Left ventricle myocardium inferior (tissue), 1 donor: ENCODE measurements around the gene ING5. TPM values are rescaled to one million over a fixed set of nuclear protein-coding genes. Genes with fewer than 3 reads are reported as not detected.

ENCODE experiments used
- DNase-seq: peaks from one replicate; pipeline ENCODE4 v3.0.0-alpha.2; 2020
- H3K27ac ChIP-seq: fragments of 200-600 bp; replicated peaks from 2 replicates; pipeline ENCODE4 v1.8.0; 2021
- H3K27me3 ChIP-seq: fragments of 200-600 bp; 2 replicates; pipeline ENCODE4 v1.8.0; 2021; ENCODE audit warnings: low read depth
- H3K36me3 ChIP-seq: fragments of 200-600 bp; 2 replicates; pipeline ENCODE4 v1.8.0; 2021
- H3K4me1 ChIP-seq: fragments of 200-600 bp; 2 replicates; pipeline ENCODE4 v1.8.0; 2021
- H3K4me3 ChIP-seq: fragments of 200-600 bp; 2 replicates; pipeline ENCODE4 v1.8.0; 2021; ENCODE audit warnings: mild to moderate bottlenecking, moderate library complexity
- H3K9me3 ChIP-seq: fragments of 200-600 bp; replicated peaks from 2 replicates; pipeline ENCODE4 v1.8.0; 2021
- intact Hi-C: fragments of 100-400 bp; cut with micrococcal nuclease; formaldehyde crosslinking; loops from one replicate; pipeline ENCODE4 v1.11.0; 2022
- total RNA-seq: library from RNA; stranded (reverse); fragmentation: NEBNext Ultra II Directional; extraction: Animal tissue kit (Norgen Biotek cat#: 25700); gene quantifications from one replicate; pipeline ENCODE4 v1.2.1, GENCODE V29; 2021
- TF ChIP-seq, protein P1 (sequence below): fragments of 200-600 bp; IDR thresholded peaks from 2 replicates; pipeline ENCODE4 v1.8.0; 2021; ENCODE audit warnings: antibody characterized with exemption, mild to moderate bottlenecking, borderline replicate concordance
- donor health status: DM: no; HTN: yes; CAD: no; lungs with severe emphysema.

ING5 gene
- total RNA-seq, 1 donor from 2014 or later = 20.0 TPM

DNA sequence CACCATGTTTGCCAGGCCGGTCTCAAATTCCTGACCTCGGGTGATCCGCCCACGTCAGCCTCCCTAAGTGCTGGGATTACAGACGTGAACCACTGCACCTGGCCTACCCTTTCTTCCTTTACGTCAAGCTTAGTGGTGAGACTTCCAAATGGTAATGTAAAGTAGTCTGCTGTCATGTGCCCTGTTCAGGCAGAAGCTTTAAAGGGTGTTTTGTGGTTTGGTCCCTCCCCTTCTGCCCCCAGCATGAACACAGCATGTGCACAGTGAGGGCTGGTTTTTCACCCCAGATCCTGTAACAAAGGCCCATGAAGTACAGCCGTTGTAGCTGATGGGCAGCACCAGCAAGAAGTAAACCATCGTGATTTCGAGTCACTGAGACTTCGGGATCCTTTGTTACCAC lies 12.5 kb upstream of the ING5 start:
- Histone ChIP-seq H3K27me3 (no peaks in the 10 kb centered on the region), H3K4me3 (no peak overlapping the region), H3K9me3 (no peaks in the 10 kb centered on the region), H3K4me1 (peaks cover 42% of the 10 kb centered on the region), H3K27ac (no peak overlapping the region), H3K36me3 (peaks cover 32% of the 10 kb centered on the region)
- DNase-seq = no peak
- intact Hi-C loops = no loop called here
- TF ChIP-seq, protein P1, sequence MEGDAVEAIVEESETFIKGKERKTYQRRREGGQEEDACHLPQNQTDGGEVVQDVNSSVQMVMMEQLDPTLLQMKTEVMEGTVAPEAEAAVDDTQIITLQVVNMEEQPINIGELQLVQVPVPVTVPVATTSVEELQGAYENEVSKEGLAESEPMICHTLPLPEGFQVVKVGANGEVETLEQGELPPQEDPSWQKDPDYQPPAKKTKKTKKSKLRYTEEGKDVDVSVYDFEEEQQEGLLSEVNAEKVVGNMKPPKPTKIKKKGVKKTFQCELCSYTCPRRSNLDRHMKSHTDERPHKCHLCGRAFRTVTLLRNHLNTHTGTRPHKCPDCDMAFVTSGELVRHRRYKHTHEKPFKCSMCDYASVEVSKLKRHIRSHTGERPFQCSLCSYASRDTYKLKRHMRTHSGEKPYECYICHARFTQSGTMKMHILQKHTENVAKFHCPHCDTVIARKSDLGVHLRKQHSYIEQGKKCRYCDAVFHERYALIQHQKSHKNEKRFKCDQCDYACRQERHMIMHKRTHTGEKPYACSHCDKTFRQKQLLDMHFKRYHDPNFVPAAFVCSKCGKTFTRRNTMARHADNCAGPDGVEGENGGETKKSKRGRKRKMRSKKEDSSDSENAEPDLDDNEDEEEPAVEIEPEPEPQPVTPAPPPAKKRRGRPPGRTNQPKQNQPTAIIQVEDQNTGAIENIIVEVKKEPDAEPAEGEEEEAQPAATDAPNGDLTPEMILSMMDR = no peak

- H3K4me3 ChIP-seq = no peak overlapping the region
- H3K36me3 ChIP-seq = peaks cover 39% of the 10 kb centered on the region
- TF ChIP-seq, protein P1 = no peak
- H3K4me1 ChIP-seq = peaks cover 42% of the 10 kb centered on the region
- intact Hi-C loops = no loop called here
- H3K27ac ChIP-seq = no peak overlapping the region
- no peak for DNase-seq
- H3K27me3 ChIP-seq = no peaks in the 10 kb centered on the region
- H3K9me3 ChIP-seq = no peaks in the 10 kb centered on the region
Observed at GRCh38 chr2:241690202-241690717, 11.6 kb upstream of the ING5 start.

DNA sequence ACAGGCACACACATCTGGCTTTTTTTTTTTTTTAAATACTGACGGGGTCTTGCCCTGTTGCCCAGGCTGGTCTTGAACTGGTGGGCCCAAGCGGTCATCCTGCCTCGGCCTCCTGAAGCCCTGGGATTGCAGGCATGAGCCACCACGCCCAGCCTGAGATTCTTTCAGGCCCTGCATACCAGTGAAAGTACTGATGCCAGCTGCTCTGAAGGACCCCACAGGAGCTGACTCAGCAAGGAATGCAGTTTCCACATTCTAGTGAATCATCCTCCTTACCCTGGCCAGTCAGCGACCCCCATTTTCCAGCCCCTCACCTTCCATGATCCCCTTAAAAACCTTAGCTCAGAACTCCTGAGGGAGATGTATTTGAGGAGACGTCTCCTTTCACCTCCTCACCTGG lies 9.4 kb upstream of the ING5 start:
- intact Hi-C loops = no loop called here
- H3K9me3 ChIP-seq = no peaks in the 10 kb centered on the region
- peaks cover 45% of the 10 kb centered on the region for H3K36me3 ChIP-seq
- H3K4me3 ChIP-seq = no peak overlapping the region
- H3K27ac ChIP-seq = no peak overlapping the region
- H3K4me1 ChIP-seq = peaks cover 22% of the 10 kb centered on the region
- no peaks in the 10 kb centered on the region for H3K27me3 ChIP-seq
- TF ChIP-seq, protein P1 = no peak
- DNase-seq = no peak

GRCh38 chr2:241695651-241696050 lies 6.2 kb upstream of the ING5 start:
- H3K4me1 ChIP-seq = peaks cover under 1% of the 10 kb centered on the region
- no peaks in the 10 kb centered on the region for H3K9me3 ChIP-seq
- intact Hi-C loops = no loop called here
- H3K4me3 ChIP-seq = no peak overlapping the region
- no peak overlapping the region for H3K27ac ChIP-seq
- peaks cover 36% of the 10 kb centered on the region for H3K36me3 ChIP-seq
- no peaks in the 10 kb centered on the region for H3K27me3 ChIP-seq
- DNase-seq = no peak
- TF ChIP-seq, protein P1 = no peak

DNA sequence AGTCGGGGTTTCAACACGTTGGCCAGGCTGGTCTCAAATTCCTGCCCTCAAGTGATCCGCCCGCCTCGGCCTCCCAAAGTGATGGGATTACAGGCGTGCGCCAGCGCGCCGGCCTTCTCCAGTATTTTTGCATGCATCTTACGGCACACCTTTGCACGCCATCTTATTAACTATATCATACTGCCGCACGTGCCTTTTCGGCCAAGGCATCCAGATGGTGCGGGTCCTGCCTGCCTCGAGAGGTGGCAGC lies 765 bp upstream of the ING5 start:
- intact Hi-C loops = no loop called here

More for the DNA sequence above, 765 bp upstream of the ING5 start:
- Histone ChIP-seq H3K27ac (peak overlapping the region; percentile 96), H3K36me3 (peaks cover 15% of the 10 kb centered on the region), H3K4me1 (peaks cover 25% of the 10 kb centered on the region), H3K9me3 (no peaks in the 10 kb centered on the region), H3K4me3 (peak overlapping the region; percentile 92), H3K27me3 (no peaks in the 10 kb centered on the region)
- TF ChIP-seq, protein P1 = no peak
- no peak for DNase-seq
